NB4 (cell line): Measurements from ENCODE around the gene SYT14.

Source experiments
- POLR2A ChIP-seq: IDR thresholded peaks from 2 replicates; pipeline ENCODE4 v1.6.1; 2011; ENCODE audit warnings: mild to moderate bottlenecking; ENCODE audit not compliant: insufficient read length; ENCODE audit errors: extremely low read depth
- TF ChIP-seq, protein P1 (sequence below): IDR thresholded peaks from one replicate; pipeline ENCODE4 v1.5.1; 2012; ENCODE audit warnings: low read depth, low read length
- TF ChIP-seq, protein P2 (sequence below): IDR thresholded peaks from 2 replicates; pipeline ENCODE4 v1.6.1; 2011; ENCODE audit warnings: low read depth, low read length

DNA sequence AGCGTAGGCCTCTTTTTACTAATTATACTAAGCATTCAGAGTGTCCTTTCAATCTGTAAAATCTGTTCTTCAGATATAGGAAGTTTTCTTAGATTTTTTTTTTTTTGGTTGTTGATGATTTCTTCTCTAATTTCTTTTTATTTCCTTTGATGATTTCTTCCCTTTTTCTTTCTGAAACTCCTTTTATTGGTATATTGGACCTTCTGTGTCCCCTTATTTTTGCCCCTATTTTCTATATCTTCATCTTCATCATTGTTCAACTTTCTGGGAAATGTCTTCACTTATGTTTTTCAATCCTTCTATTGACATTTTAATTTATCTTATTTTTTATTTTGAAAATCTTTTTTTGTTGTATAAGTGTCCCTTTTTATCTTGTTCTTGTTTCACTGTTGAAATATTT lies 17.2 kb upstream of the SYT14 start:
- TF ChIP-seq, protein P1, sequence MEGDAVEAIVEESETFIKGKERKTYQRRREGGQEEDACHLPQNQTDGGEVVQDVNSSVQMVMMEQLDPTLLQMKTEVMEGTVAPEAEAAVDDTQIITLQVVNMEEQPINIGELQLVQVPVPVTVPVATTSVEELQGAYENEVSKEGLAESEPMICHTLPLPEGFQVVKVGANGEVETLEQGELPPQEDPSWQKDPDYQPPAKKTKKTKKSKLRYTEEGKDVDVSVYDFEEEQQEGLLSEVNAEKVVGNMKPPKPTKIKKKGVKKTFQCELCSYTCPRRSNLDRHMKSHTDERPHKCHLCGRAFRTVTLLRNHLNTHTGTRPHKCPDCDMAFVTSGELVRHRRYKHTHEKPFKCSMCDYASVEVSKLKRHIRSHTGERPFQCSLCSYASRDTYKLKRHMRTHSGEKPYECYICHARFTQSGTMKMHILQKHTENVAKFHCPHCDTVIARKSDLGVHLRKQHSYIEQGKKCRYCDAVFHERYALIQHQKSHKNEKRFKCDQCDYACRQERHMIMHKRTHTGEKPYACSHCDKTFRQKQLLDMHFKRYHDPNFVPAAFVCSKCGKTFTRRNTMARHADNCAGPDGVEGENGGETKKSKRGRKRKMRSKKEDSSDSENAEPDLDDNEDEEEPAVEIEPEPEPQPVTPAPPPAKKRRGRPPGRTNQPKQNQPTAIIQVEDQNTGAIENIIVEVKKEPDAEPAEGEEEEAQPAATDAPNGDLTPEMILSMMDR: no peak
- TF ChIP-seq POLR2A: no peak
- TF ChIP-seq, protein P2, sequence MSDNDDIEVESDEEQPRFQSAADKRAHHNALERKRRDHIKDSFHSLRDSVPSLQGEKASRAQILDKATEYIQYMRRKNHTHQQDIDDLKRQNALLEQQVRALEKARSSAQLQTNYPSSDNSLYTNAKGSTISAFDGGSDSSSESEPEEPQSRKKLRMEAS: no peak
